ENCODE measurements around the gene EXT2.

- TF ChIP-seq CTCF (IDR thresholded peaks at IDR 0.05 in 4 of 5, conservative IDR thresholded peaks at IDR 0.05 in 1 of 5) (no peak), POLR2A (IDR thresholded peaks at IDR 0.05) (no peak)
These were observed 110.4 kb downstream of the EXT2 start for GRCh38 chr11:44205836-44206235.
